Activated CD4-positive, alpha-beta T cell treated with anti-CD3 and anti-CD28 coated beads, Interleukin-2, amount 50 U/mL, for 1 hour (primary cell): ENCODE results near the gene SYTL3.
"Not testable (repeated sequence)": the region's sequence is repeated elsewhere in the genome, so short reads cannot be mapped to it uniquely, and the experiment has no call there.

ENCODE experiments used
- DNase-seq: peaks from one replicate; pipeline ENCODE4 v3.0.0-alpha.2; 2020

SYTL3 gene

DNA sequence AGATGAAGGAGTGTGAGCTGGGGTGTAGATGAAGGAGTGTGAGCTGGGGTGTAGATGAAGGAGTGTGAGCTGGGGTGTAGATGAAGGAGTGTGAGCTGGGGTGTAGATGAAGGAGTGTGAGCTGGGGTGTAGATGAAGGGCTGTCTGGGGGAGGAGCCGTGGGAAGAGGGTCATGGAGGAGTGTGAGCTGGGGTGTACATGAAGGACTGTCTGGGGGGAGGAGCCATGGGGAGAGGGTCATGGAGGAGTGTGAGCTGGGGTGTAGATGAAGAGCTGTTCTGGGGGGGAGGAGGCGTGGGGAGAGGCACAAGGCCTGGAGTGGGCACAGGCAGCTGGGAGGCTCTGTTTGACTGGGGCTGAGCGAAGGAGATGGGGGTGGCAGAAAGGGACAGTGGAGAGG lies 51.4 kb downstream of the SYTL3 start:
- not testable (repeated sequence) for DNase-seq

DNA sequence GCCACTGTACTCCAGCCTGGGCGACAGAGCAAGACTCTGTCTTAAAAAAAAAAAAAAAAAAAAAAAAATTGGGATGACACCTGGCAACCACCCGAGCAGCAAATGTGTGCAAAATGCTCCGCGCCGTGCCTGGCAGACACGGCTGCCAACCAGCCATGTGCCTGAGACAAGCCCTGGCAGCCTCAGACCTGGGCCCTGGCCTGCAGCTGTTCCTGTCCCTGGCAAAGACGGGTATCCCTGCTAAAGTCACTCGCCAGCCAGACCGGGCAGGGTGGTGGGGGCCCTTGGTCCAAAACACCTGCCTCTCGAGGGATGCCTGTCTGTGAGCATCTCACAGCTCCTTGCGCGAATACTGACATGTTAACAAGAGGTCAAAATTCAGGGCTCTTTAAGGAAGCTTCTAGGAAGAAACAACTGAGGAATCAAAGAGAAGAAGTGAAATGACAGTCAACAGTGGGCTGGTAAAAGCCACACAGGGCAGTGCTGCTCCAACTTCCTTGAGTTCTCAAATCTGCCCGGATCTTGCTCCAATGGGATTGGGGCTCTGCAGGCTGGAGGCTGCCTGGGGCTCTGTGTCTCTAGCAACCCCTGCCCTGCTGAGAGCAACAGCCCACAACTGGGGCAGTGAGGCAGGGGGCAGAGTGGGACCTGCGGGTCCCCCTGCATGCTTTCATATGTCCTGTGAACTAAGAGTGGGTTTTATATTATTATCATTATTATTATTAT lies 53.4 kb downstream of the SYTL3 start:
- DNase-seq: no peak

DNA sequence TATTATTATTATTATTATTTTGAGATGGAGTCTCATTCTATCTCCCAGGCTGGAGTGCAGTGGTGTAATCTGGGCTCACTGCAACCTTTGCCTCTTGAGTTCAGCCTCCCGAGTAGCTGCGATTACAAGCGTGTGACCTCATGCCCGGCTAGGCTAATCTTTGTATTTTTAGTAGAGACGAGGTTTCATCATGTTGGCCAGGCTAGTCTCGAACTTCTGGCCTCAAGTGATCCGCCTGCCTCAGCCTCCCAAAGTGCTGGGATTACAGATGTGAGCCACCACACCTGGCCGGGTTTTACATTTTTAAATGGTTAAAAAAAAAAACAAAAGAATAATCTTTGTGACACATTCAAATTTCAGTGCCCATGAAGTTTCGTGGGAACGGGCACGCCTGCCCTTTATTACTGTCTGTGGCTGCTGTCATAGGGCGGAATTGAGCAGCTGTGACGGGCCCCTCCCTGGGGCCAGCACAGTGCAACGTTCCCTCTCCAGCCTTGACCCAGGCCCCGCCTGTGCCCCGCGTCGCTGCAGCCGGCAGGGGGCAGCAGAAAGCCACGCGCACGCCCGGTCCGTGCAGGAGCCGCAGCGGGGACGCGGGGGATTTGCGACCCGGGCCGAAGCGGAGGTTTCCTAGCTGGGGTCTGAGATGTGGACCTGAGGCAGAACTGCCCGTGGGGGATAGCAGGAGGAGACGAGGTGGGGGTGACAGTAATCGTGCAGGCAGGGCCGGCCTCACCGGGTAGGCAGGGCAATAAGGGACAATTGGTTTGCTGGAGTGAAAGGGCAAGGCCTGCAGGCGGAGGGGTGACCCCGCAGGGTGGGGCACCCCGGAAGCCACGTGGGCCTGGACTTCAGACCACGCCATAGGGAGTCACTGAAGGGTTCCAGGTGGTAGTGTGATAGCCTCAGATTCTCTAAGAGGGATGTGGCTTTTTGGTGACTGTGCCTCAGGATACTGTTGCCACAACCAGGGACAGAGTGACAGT lies 54.3 kb downstream of the SYTL3 start:
- peak; percentile 76 for DNase-seq

DNA sequence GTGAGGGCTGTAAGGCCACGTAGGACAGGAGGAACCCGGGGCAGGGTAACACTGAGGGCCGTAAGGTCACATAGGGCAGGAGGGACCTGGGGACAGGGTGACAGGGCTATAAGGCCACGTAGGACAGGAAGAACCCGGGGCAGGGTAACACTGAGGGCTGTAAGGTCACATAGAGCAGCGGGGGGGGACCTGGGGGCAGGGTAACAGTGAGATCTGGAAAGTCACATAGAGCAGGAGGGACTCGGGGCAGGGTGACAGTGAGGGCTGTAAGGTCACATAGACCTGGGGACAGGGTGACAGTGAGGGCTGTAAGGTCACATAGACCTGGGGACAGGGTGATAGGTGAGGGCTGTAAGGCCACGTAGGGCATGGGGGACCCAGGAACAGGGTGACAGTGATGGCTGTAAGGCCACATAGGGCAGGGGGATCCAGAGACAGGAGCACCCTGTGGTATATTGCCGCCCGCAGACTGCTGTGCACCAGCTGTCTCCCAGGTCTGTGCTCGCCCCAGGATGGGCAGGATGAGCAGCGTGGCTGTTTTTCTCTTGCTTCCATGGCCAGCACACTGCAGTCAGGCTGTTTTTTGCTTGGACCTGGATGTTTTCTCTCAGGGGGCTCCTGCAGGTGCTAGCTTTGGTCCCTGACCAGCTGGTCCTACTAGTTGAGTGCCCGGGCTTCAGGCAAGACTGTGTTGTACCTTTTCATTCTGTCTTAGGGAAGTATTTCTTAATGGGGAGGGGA lies 55.7 kb downstream of the SYTL3 start:
- no peak for DNase-seq

DNA sequence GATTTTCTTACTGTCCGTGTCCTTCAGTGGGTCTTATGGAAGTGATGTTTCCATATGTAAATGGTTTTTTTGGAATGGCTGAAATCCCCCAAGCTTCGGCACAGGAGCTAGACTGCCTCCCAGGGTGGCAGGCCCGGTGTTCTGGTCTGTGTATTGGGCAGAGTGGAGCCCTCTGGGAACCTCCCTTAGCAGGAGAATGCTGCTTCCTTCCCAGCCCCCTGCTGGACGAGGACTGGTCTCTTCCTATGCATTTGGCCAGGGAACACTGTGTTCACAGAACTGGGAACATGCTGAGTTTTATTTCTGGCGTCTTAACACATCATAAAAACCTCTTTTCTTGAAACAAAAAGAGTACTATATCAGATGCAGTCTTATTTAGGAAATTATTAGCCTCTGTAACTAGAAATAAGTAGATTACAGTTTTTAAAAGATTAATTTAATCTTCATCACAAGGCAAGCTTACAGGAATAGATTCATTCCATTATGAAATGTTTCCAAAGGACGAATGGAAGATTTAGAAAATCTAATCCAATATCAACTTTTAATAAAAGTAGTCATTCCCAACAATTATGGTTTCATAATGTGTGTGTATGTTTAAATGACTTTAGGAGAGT lies 56.6 kb downstream of the SYTL3 start:
- no peak for DNase-seq

DNA sequence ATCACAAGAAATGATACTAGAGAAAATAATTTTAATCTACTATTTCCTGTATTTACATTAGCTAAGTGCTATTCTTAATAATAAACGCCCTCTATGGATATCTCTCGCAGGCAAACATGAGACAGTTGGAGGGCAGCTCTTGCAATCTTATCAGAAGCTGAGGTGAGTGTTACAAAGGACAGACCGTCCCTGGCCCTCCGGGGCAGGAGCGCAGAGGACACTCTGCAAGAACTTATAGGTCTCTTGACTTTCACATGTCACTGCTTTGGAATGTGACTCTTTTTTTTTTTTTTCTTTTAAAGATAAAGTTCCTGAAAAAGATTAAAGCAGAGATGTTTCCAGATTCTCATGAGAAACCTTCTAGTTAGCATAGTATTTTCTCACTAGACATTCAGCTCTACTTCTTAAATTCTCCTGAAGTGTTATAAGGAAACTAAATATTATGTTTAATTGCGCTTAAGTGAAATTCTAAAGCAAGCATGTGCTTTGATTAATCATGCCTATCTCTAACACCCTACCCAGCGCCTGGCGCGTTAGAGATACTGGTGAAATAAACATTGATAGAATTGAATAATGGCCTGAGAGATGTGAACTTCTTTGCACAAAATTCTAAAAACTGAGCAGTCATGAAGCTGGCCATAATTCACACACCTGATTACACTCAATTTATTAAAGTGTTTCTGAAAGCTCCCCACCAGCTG lies 57.4 kb downstream of the SYTL3 start:
- no peak for DNase-seq

DNA sequence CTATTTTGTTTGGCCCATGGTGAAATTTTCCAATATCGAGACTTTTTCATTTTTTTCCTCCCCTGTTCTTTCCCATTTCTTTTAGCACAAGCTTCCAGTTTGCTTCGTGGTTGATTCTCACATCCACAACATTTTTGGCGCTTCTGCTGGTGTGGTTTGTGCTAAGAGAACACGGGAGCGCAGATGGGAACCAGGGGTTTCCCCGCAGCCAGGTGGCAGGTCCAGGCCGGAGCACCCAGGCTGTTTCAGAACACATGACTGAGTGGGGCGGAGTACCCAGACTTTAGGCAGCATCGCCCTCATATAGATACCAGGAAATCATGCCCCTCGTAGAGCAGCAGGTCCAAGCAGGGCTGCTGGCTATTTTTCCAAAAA lies 58.0 kb downstream of the SYTL3 start:
- no peak for DNase-seq

DNA sequence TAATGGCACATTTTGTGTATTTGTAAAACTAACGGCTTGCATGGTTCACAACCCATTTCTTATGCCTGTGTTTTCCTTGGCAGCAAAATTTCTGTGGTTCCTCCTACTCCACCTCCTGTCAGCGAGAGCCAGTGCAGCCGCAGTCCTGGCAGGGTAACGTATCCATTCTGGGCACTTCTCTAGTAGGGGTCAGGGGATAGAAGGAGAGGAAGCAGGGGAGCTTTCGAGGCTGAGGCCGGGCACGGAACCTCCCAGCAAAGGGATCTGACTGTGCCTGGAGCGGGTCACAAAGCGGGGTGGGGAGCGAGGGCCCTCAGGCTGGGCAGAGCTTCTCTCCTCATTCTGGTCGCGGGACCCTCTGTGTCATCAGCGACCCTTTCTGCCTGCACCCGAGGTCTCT lies 58.4 kb downstream of the SYTL3 start:
- DNase-seq: no peak

DNA sequence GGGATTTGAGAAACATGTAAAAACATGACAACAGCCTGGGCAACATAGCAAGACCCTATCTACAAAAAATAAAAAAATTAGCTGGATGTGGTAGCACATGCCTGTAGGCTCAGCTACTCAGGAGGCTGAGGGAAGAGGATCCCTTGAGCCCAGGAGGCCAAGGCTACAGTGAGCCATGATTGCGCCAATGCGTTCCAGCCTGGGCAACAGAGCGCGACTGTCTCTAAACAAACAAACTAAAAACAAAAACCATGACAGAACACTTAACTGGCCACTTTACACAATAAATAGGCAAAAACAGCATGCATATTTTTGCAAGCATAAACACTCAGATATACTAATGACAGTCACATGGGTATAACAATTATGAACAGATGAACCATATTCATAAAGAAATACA lies 60.0 kb downstream of the SYTL3 start:
- DNase-seq: no peak

DNA sequence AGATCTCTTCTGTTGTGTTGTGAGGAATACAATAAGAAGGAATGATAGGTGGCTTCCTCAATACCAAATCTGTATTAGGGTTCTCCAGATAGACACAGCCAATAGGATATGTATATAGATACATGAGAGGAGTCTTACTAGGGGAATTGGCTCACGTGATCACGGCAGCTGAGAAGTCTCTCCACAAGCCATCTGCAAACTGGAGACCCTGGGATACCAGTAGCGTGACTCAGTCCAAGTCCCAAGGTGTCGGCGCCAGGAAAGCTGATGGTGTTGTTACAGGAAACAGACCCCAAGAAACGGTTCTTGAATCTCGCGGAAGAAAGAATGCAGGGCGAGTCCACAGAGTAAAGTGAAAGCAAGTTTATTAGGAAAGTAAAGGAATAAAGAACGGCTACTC lies 61.4 kb downstream of the SYTL3 start:
- no peak for DNase-seq

DNA sequence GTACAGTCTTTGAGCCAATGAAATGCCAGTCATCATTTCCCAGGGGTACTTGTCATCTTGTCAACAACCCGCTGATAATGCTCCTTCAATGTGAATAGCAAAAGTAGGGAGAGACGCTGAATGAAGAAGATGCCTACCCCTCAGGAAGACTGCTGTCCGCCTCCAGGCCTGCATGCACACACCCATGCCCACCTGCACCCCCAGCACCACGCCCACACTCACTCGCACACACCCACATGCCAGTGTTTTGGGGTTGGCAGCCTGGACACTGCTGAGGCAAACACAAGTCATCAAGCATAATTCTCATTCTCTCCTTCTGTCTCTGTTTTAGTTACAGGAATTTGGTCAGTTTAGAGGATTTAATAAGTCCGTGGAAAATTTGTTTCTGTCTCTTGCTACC lies 63.6 kb downstream of the SYTL3 start:
- DNase-seq: no peak

DNA sequence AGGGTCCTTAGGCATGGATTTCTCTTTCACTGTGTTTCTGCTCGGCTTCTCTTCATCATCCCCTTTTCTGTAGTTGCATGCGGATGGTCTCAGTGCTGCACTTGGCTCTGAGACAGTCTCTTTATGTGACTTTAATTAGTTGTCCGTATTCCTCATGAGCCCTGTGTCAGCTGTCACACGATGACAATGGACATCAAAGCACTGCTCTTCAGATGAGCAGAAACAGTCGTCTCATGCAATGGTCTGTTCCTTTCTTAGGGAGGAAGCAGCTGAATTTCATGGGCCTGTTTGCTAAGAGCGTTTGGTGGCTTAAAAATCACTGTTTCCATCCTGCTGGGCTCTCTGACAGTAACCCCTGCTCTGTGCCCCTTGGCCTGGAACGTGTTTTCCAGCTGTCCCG lies 64.9 kb downstream of the SYTL3 start:
- DNase-seq: no peak

DNA sequence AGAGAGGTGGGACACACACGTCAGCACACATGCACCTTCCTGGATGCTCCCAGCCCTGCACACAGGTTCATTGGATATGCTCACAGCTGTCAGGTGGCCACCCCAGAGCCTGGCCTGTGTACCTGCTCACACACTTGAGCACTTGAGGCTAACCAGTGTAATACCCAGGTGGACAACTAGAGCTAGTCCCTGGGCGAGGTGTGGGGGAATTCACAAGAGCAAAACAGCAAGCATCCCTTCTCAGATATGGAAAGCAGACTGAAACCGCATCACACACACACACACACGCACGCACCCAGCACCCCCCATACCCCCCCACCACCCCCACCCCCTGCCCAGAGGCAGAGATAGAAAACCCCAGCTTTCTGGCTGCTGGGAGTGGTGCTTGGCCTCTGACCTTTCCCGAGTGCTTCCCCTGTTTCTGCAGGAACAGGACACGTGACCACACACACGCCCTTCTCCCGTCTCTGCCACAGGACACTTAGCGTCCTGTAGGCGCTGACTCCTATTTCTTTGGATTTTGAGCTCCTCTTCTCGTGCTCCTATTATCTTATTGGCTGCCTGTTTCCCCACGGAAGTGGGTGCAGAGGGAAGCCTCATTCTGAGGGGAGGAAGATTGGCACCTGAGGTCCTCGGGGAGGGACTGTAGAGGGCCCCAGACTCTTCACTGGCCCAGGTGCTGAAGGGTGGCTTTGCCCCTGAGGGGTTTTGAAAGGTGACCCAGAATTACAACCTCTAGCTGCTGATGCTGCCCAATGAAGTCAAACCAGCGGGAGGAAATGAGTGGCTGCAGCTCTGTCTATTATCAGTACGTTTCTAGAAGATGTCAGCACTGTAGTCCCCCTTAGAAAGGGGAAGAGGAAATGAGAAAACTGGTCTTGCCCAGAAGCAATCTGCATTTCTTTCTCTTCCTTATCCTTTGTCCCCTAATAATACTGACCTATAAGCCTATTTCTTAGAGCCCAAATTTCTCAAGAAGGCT lies 65.8 kb downstream of the SYTL3 start:
- DNase-seq: no peak

DNA sequence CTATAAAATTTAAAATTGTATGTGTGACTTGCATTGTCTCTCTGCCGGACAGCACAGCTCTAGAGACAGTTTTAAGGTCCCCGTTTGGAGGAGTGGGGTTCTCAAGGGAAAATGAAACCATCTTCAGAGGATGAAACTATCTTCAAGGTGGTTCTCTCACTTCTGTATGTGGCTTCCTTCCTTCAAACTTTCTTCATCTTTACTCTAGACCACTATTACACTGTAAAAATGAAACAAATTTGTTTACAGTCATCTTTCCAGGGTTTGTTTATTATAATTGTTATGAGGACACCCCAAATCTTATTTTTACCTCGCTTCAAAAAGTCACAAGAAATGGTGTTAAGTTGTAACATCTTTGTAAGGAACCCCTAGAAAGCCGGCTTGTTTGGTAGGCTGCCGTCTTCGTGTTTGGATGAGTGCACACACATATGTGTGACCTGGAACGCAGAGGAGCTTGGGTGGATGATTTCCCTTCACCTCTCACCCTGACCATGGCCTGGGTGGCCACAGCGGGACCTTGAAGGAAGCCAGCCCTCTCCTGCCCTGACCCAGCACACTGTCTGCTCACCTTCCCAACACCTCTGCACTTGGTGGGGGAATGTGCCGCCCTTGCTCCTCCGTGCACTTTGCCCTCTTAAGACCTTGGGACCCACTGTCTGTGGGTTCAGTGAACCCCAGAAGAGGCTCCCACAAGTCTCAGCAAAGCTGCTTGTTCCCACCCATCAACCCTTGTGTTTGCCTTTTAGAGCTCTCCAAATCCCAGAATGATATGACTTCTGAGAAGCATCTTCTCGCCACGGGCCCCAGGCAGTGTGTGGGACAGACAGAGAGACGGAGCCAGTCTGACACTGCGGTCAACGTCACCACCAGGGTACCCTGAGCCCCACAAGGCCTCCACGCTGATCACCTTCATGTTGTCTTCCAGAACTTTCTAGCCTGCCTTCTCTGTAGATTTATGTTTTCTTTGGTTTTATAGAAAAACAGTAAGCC lies 67.8 kb downstream of the SYTL3 start:
- DNase-seq: no peak

DNA sequence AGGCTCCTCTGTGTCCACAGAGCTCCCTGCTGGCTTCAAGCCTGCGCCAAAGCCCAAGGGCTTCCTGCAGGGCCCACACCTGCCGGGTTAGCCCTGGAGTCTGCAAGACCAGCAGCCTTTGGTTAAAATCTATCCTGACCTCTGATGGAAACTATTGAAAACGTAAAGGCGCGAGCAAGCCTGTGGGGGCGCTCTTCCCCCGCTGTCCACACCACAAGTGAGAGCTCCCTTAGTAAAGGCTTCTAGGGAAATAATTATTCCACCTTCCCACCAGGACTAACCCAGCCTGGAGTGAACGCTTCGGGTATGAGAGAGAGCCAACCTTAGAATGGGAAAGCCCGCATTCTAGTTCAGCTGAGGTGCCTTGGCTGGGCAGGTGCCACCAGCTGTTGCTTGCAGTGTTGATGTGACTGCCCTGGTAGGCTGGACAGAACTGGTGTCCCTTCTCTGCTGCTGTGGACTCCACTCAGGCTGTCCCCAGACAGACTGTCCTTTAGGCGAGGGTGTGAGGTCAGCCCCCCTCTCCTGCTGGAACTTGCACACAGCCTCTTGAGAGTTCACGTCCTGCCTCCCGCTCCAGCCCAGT lies 68.7 kb downstream of the SYTL3 start:
- DNase-seq: no peak

DNA sequence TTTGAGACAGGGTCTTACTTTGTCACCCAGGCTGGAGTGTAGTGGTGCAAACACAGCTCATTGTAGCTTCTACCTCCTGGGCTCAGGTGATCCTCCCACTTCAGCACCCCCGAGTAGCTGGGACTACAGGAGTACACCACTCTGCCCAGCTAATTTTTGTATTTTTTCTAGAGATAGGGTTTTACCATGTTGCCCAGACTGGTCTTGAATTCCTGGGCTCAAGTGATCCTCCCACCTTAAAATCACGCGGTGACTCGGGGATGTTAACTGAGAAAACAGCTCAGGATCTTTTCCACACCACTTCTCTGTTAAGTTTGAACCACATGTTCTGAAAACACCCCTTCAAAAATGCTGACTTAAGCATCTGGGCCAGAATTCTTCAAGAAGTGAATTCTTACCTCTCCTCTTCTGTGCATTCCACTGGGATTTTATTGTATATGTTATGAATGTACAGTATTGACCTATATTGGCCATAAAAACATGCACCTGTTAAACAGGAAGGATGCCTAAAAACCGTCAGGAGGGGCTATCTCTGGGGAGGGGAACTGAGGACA lies 72.4 kb downstream of the SYTL3 start:
- DNase-seq: no peak

DNA sequence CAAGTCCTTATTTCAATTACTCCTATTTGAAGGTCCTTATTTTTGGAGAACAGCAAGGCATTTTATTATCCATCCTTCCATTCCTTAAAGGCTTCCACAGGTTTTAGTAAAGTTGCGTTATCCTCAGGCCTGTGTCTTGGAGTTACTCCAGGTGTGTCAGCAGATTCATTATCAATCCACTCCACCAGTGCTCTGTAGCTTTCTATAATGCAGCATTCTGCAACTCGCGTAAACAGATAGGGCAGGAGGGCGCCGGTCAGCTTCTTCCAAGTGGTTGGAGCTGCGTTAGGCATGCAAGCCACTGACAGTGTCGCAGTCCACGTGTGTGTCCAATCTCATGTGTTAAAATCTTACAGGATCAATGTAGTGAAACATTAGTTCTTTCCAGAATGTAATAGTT lies 75.8 kb downstream of the SYTL3 start:
- DNase-seq: no peak

DNA sequence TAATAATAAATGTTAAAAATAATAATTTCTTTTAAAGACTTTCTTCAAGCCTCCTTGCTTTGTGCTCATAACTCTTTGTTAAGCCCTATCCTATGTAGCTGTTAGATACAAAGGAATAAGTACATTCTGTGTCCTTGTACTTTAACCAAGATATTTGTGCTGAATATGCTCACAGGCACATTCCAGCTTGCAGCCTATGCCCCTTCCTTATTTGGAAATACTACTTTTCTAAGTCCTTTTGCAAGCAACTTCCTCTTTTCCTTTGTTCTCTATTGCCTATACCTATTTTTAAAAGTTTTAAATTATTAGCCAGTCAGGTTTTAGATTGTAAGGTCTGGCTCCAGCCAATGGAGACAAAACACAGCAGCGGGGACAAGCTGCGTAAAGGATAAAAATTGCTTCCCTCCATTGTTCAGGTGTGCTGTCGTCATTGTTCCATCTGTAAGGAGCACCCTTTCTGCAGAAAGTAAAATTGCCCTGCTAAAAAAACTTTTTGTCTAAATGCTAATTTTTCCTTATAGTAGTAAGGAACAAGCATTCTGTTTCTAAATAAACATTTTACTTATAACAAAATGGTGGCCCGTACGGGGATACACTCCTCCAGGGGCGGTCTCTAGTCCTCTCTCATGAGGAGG lies 80.2 kb downstream of the SYTL3 start:
- no peak for DNase-seq

DNA sequence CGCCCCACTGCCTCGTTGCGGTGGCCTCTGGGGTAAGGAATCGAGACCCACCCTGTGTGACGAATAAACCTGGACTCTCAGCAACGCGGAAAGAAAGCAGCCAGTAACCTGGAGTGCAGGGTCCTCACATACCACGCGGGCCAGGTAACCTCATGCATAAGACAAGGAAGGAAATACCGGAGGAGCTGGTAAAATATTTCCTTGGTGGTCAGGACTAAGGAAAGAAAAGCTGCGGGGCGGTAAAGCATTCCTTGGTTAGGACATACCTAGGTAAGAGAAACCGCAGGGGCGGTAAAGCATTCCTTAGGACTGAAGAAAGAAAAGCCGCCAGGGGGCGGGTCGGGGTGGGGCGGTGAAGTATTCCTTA lies 80.7 kb downstream of the SYTL3 start:
- no peak for DNase-seq
